ENCODE measurements around the gene FGFBP1.

Gene FGFBP1

GRCh38 chr4:15910155-15910940, 28.2 kb downstream of the FGFBP1 start:
- no peak for DNase-seq

DNA sequence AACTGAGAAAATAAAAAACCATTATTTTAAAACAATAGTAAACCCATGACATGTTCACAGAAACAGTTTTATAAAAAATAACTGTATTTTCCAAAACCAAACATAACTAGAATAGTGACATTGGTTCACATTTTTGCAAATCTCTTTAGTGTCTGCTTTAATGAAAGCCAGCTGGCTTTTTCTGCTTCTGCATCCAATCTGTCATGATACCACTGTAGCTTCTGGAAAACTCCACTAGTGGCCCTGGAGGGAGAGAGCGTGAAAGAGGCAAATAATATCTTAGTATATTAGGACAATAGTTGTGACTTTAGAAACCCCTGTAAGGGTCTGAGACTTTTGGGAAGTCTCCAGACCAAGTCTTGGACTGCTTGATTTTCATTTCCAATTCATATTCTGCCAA, 31.1 kb downstream of the FGFBP1 start:
- no peak for DNase-seq

DNA sequence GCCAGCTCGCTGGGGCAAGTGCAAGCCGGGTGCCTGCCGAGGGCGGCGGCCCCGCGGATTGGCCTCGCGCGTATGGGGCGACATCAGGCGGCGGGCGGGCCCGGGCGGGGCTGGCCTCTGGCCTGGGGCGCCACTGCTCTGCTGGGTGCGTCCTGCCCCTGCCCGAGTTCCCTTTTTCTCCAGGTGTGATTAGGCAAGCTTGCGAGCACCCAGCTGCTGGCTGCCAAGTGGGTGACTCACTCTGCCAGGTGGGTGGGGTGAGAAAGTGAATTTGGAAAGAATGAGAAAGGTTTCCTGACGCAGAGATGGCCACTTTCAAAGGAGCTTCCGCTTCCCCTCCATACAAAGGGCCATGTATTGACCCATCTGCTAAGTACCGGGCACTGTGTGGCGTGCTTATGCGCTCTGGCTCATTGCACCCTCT, 32.5 kb downstream of the FGFBP1 start:
- no peak for DNase-seq

GRCh38 chr4:15902746-15903145, 35.8 kb downstream of the FGFBP1 start:
- no peak for DNase-seq

DNA sequence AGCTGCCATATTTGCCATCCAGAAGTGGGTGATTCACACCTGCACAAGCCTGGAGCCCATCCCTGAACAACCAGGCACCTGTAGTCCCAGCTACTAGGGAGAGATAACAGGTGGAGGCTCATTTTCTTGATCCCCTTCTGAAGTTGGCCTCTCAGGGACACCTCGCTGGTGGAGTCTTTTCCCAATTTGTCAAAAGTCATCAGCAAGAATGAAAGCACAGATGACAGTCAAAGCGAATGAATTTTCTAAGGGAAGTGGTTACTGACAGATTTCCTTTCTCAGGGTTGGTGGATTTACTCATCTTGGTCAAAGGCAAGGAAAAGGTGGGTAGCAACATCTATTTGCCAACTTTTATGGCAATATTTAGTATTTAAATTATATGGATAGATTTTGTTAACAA, 36.5 kb downstream of the FGFBP1 start:
- no peak for DNase-seq

GRCh38 chr4:15901007-15901406, 37.5 kb downstream of the FGFBP1 start:
- DNase-seq = no peak

GRCh38 chr4:15899511-15899910, 39.0 kb downstream of the FGFBP1 start:
- no peak for DNase-seq

DNA sequence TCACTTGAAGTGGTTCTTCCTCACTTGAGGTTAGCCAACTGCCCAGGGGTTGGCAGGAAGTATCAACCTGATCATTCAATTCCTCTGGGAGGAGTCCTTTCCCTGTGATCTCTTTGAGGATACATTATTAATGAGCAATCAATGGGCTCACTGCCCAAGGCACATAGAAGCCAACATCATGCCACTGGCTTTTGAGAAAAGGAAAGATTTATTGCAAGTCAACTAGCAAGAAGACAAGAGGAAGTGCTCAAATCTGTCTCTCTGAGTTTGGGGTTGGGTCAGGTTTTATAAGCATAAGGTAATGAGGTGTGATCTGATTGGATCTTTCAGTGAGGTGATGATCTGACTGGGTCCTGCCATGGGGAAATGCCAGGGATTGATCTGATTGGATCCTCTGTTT, 39.6 kb downstream of the FGFBP1 start:
- DNase-seq = no peak

DNA sequence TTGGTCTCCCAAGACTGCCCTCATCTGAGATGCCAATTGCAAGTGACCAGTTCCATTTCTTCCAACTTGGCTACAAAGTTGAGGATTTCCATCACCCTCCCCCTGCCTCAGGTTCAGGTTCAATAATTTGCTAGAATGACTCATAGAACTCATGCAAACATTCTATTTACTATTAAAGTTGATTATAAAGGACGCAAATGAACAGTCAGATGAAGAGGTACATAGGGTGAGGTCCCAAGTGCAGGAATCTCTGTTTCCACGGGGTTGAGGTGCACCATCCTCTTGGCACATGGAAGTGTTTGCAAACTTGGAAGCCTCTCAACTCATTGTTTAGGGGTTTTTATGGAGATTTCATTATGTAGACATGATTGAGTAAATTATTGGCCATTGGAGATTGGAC, 41.0 kb downstream of the FGFBP1 start:
- DNase-seq = no peak

DNA sequence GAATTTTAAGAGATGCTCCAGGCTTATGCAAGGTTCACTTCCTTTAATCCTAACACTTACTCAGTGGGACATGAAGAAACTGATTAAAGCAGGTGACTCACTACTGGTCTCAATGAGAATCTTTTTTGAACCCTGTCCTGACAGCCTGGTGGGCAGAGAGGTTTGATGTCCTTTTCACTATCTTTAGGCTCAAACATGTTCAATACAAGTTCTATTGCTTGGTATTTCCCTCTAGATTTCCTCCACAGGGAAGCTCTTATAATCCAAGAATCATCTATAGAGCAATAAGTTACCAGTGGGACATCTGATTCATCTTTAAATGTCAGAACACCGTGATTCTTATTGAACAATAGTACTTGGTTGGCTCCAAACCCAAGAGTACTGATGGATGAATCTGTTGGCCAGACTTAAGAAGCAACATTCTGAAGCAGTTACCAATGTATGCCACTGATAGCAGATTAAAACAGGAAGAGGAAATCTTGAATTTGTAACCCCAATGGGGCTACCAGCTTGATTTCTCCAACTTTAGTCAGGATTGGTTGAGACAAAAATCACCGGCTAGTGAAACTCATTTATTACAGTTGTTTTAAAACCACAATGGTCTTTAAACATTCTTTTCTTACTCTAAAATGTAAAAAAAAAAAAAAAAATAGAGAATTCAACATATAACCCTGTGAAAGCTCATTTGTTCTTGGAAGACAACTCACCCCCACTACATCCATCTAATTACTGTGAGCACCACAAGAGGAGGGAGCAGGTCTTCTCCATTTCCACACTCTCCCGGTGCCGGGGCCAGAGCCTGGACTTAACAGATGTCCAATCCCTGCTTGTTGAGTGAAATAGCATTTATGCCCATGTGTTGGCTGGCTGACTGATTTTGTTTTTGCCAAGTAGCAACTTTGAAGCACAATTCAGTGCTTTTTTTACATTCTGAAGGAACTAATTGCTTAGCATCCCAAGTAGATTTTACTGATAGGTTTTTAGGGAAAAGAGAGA, 43.3 kb downstream of the FGFBP1 start:
- DNase-seq = no peak

GRCh38 chr4:15894393-15894792, 44.1 kb downstream of the FGFBP1 start:
- DNase-seq = no peak

DNA sequence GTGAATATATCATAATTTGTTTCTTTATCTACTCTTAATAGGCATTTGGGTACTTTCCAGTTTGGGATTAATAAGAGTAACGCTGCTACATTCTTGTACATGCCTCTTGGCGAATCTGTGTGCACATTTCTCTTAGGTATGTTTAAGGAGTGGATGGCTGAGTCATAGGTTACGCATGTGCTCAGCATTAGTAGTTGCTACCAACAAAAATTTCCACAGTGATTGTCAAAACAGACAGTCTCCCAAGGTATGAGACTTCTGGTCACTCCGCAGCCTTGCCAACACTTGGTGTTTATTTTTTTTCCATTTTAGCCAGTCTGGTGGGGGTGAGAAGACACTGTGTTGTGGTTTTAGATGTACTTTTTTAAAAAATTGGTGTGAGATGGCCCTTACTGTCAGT, 44.6 kb downstream of the FGFBP1 start:
- DNase-seq = no peak

GRCh38 chr4:15891312-15891711, 47.2 kb downstream of the FGFBP1 start:
- no peak for DNase-seq

DNA sequence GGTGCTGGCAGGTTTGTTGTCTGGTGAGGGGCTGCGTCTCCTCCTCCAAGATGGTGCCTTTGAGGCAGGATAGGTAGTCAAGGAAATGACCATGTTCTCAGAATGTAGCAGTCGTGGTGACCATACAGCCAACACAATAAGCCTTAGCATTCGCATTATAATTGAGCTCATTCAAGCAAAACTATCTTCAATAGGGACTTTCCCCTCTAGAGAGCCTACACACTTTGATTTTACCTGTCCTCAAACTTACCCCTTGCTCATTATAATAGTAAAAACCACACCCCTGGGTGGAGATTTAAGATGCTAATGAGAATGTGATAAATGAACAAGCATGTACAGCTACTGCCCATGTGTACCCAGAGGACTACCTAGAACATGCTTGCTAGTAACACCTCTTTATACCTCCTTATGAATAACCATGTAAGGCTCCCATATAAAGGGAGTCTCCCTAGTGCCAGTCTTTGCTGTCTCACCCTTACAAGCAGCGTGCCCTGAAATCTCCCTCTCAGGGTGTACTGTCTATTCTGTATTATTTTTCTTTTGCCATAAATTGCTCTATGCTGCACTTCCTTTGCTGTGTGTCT, 48.2 kb downstream of the FGFBP1 start:
- DNase-seq = no peak

DNA sequence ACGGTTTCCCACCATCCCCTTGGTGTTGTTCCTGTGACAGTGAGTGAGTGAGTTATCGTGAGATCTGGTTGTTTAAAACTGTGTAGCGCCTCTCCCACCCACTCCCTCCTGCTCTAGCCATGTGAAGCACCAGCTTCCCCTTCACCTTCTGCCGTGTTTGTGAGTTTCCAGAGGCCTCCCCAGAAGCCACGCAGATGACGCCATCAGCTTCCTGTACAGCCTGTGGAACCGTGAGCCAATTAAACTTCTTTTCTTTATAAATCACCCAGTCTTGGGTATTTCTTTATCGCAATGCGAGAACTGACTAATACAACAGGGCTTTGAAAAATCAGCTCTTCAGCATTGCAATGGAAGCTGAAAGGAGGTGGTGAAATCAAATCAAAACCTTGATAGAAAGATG, 50.0 kb downstream of the FGFBP1 start:
- no peak for DNase-seq
